DMS 273 treated with DMSO at 0.1 percent for 48 hours (cell line): ENCODE measurements around the gene ITGA1.

Experiments
- DNase-seq: peaks from one replicate; lab custom pipeline; 2025; lab: John Stamatoyannopoulos, UW

The ITGA1 gene

GRCh38 chr5:52772668-52773067 is 15.0 kb upstream of the ITGA1 start:
- DNase-seq = no peak

- DNase-seq = no peak
Observed at GRCh38 chr5:52773342-52773741, 14.4 kb upstream of the ITGA1 start.

DNA sequence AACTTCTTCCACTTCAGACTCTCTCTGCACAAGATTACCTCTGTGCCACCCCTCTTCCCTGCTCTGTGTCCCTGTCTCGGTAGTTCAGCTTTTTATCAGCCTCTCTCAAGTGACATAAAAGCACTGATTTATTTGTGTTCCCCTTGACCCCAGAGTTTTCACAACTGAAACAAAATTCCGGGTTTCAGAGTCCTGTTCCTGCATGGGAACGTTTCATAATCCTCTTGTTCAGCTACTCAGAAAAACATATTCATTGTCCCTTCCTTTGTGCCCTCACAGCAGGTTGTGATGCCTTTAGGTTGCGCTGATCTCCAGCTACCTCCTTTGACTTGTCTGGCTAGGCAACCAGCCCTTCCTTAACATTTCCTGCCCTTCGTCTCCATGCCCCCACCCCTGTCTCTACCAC is 13.7 kb upstream of the ITGA1 start:
- no peak for DNase-seq

GRCh38 chr5:52776116-52776515 is 11.6 kb upstream of the ITGA1 start:
- no peak for DNase-seq

- DNase-seq = no peak
Observed at GRCh38 chr5:52777186-52777585, 10.5 kb upstream of the ITGA1 start.

DNA sequence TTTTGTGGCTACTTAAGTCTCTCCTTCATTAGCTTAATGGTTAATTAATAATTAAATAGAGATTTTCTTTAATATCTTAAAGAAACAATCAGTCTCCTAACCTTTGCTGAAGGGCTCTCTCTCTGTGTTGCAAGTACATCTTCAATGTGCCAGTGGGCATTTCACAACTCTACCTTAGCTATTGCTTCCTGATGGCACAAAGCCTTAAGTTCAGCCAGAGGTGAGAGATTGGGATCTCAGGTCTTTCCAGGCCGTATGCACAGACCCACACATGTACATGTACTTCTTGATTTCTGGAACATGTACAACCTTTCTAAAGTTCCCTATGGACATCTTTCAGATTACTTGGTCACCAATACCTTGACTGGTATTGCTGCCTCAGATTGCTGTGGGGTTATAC is 8.9 kb upstream of the ITGA1 start:
- no peak for DNase-seq

- no peak for DNase-seq
Observed at GRCh38 chr5:52779213-52779612, 8.5 kb upstream of the ITGA1 start.

GRCh38 chr5:52783226-52783959 is 4.3 kb upstream of the ITGA1 start:
- DNase-seq = no peak

- no peak for DNase-seq
Observed at GRCh38 chr5:52784737-52785136, 3.0 kb upstream of the ITGA1 start.

DNA sequence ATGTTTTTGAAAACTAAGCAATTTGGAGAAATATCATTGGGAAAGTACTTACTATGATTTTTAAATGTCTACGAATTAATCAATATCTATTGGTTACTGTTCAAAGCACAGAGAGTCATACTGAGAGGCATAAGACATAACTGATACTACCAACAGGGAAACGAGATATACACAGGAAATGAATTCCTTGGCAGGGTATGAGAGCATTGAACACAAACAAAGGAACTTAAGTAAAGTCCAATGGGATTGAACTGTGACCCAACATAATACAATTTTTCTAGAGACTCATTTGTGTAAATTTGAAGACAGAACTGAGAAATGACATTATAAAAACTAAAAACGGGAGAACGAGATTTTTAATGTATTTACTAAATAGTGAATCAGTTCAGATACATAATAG is 1.3 kb upstream of the ITGA1 start:
- no peak for DNase-seq

- no peak for DNase-seq
Observed at GRCh38 chr5:52786949-52787599, 642 bp upstream of the ITGA1 start.

- no peak for DNase-seq
Observed at GRCh38 chr5:52788505-52788821, 747 bp downstream of the ITGA1 start.

DNA sequence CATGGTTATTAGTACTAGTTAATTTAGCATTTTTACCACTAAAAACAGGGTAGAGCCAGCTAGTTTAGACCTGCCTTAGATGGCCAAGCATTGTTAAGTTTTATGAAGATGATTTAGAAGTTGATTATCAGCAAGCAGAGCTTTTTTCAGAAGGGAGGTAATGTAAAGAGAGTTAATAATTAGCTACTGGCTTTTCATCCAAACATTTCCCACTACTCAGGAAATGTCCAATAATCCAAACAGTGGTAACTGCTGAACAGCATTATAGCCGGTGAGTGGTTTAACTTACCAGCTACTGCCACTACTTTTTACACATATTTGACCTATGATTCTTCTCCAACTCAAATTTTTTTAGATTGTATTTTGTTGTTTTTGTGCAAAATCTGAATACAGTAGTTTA is 1.7 kb downstream of the ITGA1 start:
- no peak for DNase-seq

DNA sequence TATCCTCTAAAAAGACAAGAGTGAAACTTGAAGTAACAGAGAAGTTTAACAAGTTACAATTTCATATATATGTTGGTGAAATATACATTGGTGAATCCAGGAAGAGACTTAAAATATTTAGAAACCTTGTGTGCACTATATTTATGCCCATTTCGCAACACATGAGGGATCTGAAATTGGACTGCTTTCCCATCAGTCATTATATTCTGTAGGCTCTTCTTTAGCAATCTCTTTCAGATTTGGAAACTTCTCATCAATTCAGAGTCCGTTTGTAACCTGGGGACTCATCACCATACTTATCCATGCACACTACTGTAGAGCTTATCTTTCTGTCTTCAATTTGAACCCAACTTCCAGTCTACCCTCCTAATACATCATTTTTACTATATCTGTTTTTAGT is 2.1 kb downstream of the ITGA1 start:
- DNase-seq = no peak

- no peak for DNase-seq
Observed at GRCh38 chr5:52791366-52791765, 3.6 kb downstream of the ITGA1 start.

DNA sequence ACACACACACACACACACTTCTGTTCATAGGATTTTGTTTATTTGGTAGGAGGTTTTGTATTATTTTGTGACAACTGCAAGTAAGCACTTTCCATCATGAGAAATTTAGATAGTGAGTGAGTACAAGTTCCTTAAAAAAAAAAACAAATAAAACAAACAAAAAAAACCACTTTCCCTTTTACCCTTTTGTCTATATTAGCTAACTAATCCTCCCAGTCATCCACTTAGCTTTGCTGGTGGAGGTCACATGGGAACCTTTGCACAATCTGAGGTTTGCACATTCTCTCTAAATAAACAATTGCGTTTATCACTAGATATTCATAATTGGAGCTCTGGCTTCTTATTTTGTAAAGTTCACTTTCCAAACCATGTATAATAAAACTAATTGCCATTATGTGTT is 6.8 kb downstream of the ITGA1 start:
- no peak for DNase-seq

GRCh38 chr5:52796031-52796430 is 8.3 kb downstream of the ITGA1 start:
- no peak for DNase-seq

- no peak for DNase-seq
Observed at GRCh38 chr5:52796516-52797103, 8.9 kb downstream of the ITGA1 start.

GRCh38 chr5:52798938-52799337 is 11.2 kb downstream of the ITGA1 start:
- DNase-seq = no peak

- DNase-seq = no peak
Observed at GRCh38 chr5:52799358-52799982, 11.8 kb downstream of the ITGA1 start.

GRCh38 chr5:52799983-52800393 is 12.3 kb downstream of the ITGA1 start:
- peak; percentile 64 for DNase-seq

DNA sequence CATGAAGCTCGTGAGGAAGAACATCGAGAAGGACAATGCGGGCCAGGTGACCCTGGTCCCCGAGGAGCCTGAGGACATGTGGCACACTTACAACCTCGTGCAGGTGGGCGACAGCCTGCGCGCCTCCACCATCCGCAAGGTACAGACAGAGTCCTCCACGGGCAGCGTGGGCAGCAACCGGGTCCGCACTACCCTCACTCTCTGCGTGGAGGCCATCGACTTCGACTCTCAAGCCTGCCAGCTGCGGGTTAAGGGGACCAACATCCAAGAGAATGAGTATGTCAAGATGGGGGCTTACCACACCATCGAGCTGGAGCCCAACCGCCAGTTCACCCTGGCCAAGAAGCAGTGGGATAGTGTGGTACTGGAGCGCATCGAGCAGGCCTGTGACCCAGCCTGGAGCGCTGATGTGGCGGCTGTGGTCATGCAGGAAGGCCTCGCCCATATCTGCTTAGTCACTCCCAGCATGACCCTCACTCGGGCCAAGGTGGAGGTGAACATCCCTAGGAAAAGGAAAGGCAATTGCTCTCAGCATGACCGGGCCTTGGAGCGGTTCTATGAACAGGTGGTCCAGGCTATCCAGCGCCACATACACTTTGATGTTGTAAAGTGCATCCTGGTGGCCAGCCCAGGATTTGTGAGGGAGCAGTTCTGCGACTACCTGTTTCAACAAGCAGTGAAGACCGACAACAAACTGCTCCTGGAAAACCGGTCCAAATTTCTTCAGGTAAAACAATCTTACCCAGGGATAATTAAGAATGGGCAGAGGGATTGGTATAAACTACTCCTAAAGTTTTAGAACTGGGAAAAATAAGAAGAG is 12.9 kb downstream of the ITGA1 start:
- no peak for DNase-seq
